GM18873 (cell line): ENCODE results near the gene XCL1.
A peak's percentile ranks its signal among the peaks of the same experiment; 100 is the strongest.
"Not testable (repeated sequence)": the region's sequence is repeated elsewhere in the genome, so short reads cannot be mapped to it uniquely, and the experiment has no call there.

Experiments used
- ATAC-seq: cut with Tn5 transposase; IDR thresholded peaks from one replicate; pipeline ENCODE4 v1.9.1; 2021; ENCODE audit warnings: mild to moderate bottlenecking, moderate library complexity, moderate number of reproducible peaks; ENCODE audit not compliant: unreplicated experiment, low FRiP score

Gene XCL1, protein sequence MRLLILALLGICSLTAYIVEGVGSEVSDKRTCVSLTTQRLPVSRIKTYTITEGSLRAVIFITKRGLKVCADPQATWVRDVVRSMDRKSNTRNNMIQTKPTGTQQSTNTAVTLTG

DNA sequence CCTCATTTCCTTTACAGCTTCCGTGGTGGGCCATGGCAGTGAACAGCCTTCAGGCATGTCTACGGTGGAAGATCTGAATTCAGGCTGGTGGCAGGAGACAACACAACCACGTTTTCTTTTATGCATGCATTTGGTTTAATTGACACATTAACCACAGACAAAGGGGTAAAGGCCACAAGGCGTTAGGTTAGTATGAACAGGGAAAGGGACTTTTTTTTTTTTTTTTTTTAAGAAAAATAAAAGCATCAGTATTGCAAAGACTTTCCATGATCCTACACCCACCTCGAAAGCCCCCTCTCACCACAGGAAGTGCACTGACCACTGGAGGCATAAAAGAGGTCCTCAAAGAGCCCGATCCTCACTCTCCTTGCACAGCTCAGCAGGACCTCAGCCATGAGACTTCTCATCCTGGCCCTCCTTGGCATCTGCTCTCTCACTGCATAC lies at the start of gene XCL1:
XCL1 (plus strand) TSS at position 361 of the 444 bp plus-strand sequence; CDS start at position 394, 33 bp downstream.
- ATAC-seq = not testable (repeated sequence)

DNA sequence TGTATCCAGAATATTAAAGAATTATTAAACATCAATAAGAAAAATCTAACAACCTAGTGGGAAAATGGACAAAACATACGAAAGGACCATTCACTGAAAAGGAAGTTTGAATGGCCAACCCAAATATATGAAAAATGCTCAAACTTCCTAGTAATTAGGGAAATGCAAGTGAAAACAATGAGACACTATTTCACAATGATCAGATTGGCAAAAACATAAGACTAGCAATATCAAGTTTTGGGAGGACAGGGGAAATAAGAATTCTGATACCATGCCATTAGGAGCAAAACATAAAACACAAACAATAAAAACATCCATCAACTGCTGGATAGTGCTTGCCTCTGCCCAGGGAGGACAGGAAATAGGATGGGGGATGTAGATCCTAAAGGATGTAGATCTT lies 46.9 kb upstream of the XCL1 start:
- no peak for ATAC-seq

DNA sequence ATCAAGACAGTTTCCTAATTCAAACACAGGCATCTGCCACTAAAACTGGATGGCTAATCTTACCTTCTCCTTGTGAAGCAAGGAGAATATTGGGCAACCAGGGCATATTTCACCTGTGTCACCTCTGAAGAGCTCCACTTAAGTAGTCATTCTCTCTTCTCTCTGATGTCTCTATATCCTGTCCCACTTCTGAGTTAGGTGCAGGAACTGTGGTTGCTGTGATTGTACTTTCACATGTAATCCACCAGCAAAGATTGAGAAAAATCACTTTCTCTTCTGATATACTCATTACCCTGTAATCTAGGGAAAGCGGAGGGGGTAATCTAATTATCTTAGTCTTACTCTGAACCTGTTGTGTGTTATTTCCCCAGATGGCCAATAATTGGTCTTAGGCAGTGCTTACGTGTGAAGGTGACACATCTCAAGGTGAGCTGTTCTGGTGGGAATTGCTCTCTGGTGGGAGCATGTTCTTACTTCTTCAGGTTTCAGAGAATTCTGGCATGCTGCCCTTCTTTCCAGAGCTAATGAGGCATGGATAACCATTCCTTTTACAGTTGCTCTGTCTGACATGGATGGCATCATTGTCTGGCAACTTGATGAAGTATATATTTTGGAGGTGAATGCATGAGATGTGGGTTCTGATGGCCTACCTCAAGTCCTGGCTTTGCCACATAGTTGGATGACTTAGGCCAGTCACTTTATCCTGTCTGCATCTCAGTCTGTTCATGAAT lies 44.6 kb upstream of the XCL1 start:
- no peak for ATAC-seq

DNA sequence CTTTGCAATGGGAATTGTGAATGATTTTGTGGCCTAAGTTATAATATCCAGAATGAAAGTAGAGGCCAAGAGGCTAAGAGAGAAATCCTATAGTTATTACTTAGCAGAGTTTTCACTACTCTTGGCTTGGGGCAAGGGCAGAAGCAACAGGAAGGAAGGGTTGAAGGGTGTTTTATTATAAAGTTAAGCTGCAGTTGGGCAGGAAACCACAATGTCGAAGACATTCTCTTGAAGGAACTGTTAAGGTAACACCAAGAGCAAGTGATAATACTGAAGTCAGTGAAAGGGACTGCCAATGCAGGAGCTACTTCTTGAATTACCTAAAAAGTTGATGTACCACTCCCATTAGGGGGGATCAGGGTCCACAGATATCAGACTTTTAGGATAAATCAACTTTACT lies 40.9 kb upstream of the XCL1 start:
- peak; percentile 79 for ATAC-seq

DNA sequence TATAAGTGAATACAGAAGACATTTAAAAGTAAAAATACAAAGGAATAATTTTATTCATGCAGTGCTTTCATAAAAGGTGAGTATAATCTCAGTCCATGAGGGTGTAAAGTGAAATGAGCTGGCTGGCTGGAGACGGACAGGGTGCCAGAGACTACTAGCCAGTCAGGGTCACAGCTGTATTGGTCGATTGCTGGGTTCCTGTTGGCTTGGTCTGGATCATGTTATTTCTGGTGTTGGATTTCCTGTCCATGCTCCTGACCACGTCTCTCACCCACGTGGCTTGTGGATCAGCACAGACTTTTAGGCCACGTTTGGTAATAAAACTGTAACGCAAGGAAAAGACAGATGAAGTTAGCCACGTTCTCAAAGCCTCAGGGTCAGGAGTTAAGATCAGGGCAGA lies 35.6 kb upstream of the XCL1 start:
- not testable (repeated sequence) for ATAC-seq

DNA sequence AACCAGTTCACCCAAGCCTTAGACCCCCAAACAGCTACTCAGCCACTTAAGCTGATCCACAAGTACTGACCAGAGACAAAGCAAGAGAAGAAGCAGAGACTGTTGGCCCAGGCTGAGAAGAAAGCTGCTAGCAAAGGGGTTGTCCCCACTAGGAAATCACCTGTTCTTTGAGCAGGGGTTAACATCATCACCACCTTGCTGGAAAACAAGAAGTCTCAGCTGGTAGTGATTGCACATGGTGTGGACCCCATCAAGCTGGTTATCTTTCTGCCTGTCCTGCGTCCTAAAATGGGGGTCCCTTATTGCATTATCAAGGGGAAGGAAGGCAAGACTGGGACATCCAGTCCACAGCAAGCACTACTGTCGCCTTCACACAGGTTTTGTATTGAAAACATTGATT lies 33.4 kb upstream of the XCL1 start:
- not testable (repeated sequence) for ATAC-seq

DNA sequence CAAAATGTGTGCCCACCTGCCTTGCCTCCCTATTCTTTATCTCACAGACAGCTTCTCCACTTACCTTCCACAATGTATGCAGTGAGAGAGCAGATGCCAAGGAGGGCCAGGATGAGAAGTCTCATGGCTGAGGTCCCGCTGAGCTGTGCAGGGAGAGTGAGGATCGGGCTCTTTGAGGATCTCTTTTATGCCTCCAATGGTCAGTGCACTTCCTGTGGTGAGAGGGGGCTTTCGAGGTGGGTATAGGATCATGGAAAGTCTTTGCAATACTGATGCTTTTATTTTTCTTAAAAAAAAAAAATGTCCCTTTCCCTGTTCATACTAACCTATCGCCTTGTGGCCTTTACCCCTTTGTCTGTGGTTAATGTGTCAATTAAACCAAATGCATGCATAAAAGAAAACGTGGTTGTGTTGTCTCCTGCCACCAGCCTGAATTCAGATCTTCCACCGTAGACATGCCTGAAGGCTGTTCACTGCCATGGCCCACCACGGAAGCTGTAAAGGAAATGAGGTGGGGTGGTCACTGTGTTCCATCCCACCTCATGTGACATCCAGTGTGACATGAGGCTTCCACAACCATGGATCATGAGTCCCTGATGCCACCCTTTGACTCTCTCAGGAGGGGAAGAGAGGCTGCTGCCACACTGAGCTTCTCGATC lies 32.4 kb upstream of the XCL1 start, which contains the start of gene XCL2:
XCL2 (minus strand) TSS at position 158 of the 659 bp plus-strand sequence; CDS start at position 125, 33 bp downstream.
- ATAC-seq = not testable (repeated sequence)

DNA sequence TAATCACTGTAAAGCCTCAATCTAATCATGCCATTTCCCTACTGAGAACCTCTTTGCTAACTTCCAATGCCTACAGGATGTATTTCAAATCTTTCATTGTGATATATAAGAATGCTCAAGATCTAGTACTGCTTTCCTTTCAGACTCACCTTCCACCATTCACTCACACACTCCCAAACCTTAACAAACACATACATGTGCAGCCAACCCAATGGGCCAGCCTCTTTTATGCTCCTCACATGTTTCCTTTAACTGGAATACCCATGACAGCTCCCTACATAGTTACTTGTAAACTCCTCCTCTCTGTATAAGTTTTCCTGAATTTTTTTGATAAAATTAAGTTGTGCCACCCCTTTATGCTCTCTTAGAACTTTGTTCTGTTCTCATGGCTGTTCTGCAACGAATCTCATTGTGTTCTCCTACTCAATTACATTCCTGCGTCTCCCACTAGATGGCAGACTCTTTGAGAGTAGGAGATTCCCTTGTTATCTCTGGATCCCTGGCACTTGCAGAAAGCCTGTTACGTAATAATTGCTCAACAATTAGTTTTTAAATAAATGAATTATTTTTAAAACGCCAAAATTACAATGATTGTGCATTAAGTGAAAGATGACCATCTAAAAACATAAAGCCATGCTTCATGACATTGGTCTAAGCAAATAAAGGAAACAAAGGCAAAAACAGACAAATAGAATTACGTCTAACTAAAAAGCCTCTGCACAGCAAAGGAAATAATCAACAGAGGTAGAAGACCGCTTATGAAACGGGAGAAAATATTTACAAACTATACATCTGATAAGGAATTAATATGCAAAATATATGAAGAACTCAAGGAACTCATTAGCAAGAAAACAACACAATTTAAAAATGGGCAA lies 30.5 kb upstream of the XCL1 start:
- ATAC-seq = not testable (repeated sequence)

DNA sequence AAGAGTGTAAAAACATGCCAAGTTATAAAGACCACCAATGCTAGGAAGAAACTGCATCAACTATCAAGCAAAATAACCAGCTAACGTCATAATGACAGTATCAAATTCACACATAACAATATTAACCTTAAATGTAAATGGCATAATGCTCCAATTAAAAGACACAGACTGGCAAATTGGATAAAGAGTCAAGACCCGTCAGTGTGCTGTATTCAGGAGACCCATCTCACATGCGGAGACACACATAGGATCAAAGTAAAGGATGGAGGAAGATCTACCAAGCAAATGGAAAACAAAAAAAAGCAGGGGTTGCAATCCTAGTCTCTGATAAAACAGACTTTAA lies 29.9 kb upstream of the XCL1 start:
- not testable (repeated sequence) for ATAC-seq

DNA sequence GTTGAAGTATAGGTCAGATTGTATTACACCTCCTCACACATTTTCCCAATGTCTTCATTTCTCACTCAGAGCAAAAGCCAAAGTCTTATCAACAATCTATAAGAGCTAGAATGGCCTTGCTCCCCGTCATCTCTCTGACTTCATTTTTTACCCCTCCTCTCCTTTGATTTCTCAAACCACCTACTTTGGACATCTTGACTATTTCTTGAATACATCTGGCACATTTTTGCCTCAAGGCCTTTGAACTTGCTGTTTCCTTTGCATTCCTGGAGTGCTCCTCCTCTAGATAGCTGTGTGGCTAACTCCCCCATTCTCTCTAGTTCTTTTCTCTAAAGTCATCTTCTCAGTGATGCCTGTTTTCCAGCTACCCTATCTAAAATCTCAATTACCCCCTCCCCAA lies 25.4 kb upstream of the XCL1 start:
- no peak for ATAC-seq

DNA sequence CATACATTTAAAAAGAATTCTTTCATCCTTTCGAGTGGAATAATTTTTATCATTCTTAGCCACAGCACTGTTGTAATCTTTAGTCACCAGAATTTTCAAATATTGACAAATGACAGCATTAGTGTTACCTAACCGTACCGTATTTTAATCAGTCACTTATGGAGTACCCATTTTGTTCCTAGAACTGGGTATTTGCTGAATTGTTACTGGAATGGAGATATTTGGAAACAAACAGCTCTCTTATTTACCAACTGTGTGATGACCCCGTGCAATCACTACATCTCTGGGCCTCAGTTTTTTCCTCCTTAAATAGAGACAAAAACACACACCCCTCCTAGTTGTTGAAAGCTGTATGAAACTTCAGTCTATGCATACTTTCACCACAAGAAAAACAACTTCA lies 24.7 kb upstream of the XCL1 start:
- no peak for ATAC-seq

DNA sequence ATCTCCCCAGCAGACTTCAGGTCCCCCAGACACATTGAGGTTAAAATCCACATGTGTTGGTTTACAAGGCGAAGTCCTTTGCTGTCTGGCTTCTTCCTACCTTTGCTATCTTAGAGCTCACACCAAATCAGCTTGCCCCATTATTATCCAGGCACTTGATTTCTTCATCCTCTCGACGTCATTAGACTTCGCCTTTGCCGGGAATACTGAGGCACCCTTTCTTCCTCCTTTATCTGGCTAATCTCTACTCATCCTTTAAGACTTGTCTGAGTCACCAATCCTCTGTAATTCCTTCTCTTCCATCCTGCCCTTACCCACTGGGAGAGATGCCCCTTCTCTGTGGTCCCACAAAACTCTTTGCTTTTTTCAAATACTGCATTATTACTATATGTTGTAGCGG lies 23.4 kb upstream of the XCL1 start:
- ATAC-seq = no peak

DNA sequence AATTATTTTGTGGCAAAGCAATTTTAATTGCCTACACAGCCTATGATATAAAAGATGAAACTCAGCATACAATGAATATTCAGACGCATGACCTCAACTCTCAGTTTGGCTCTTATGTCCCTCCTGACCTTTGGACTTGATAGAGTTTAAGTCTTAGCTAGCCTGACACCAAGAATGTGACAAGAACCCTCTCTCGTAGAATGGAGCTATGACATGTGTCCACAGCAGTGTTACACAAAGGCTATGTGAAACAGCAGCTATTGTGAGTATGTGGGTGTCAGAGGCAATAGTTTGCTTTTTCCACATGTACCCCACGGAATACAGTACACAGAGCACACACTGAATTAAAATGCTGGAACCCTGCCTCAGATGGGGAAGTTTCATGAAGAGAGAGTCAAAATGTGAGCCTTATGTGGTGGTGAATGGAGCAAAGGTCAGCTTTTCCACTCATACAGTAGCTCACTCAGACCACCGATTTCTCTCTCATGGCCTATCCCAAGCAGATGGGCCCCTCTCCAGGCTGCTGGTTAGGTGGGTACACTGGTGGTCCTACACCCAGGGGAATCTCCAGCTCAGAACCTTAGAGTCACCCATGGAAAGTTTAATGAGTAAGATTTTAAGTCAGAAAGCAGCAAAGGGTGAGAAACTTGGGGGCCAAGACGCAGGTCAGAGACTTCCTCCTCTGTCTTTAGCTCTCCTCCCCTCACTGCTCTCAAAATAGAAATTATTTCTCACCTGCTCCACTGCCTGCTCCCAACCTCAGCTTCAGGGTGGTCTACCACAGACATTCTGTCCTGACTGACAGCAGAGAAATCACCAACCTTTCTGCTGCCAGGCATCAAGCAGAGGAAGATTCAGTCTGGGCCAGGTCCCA lies 22.5 kb upstream of the XCL1 start:
- ATAC-seq = no peak

DNA sequence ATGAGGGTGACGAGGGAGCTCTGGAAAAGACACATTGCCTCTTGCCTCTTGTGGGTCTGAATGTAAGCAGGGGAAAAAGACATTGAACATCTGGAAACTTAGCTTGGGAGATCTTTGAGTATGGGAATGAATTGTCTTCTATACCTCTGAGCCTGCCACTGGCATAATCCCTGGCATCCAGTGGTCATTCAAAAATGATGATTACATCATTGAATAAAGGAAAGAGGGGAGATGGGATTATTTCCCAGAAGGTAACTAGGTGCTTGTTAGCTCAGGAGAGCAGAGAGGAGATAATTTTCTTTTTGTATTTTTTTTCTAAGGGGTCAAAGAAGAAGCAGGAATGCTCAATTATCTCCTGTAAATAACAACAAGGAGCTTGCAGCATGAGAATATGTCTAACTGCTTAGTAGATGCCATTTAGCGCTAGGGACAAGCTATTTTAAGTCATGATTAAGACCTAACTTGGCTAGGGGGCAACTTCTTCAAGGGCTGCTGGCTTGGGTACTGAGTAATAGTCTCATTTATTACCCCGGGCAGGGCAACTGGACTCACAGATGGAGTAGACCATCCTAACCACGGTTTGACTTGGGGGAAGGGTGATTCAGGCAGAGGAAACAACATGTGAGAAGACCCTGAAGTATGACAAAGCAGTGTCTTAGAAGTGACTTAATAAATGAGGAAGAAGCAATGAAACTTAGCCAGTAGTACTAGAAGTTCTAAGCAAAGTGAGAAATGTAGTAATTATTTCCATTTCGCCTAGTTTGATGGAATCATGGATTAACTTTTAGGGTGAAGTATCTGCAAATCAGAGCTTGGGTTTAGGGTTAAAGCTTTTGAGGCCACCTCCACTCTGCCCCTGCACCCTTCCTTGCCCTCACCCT lies 21.6 kb upstream of the XCL1 start:
- ATAC-seq = no peak

DNA sequence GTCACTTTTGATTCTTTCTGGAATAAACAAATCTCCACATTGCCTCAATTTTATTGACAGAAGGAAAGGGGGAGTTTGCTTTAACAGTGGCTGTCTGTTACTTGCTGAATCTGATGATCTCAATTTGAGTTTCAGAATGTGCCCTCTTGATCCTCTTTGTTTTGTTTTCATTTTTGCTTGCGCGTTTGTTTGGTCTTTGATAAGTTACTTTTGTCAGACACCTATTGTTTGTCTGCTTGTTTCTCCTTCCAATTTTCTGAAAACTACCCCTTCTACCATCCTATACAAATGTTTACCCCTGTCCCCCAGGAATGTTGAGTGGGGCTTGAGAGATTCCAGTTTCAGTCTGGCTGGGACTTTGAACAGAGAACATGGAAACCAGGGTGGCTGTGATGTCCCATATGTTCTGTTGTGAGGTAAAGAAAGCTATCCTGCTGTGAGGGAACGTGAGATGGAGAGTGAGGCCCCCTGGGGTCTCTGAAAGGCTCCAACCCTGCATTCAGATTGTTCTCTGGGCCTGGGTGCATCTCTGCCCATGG lies 20.8 kb upstream of the XCL1 start:
- ATAC-seq = no peak

DNA sequence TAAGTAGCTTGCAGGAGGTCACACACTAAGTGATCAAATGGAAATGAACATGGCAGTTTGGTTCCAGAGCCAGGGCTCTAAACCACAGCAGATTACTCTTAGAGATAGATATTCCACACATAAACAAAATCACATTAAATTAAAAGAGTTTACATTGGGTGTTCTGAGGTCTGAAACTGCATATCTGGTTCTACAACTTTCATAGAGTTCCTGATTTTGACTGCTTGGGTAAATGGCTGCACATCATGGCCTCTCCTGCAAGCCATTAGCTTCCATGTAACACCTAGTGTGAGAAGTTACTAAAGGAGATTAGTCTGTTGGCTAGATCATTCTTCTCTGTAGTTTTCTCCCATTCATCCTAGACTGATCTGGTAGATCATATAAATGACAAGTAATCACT lies 19.8 kb upstream of the XCL1 start:
- no peak for ATAC-seq

DNA sequence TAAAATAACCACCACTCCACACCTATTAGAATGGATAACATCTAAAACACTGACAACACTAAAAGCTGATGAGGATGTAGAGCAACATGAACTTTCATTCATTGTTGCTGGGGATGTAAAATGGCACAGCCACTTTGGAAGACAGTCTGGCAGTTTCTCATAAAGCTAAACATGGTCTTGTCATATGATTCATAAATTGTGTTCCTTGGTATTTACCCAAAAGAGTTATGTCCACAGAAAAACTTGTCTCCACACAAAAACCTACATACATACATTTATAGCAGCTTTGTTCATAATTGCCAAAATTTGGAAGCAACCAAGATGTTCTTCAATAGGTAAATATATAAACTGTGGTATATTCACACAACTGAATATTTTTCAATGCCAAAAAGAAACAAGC lies 16.0 kb upstream of the XCL1 start:
- ATAC-seq = no peak

DNA sequence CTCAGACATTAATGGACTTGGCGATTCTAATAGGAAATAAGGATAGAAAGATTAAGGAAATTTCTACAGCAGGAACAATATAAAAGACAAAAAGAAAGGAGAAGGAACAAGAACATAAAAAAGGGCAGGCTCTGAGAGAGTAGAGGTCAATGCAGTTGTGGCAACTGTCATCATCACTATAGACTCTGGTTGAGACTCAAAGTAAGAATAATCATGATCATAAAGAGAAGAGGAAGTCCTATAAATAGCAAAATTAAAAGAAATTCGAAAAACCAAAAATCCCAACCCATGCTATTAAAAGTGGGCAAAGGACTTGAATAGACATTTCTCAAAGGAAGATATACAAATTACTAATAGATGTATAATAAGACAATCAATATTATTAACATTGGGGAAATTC lies 14.4 kb upstream of the XCL1 start:
- ATAC-seq = no peak

DNA sequence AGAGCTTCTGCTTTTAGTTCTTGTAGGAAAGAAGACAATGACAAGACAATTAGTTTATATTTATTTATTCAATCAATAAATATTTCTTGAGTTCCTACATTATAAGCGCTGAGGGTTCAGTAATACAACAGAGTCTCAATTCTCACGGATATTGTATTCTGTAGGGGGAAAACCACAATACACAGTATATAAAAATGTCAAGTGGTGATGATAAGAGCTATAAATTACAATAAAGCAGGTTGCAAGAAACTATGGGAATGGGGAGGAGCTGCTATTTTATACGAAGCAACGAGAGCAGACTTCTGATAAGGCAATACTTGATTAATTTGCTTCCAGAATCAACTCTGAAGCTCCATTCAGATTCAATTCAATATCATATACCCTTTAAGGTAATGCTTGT lies 10.6 kb upstream of the XCL1 start:
- ATAC-seq = no peak
